T-cell (primary cell): ENCODE data around the gene PPT1. TPM values are rescaled to one million over a fixed set of nuclear protein-coding genes. Genes with fewer than 3 reads are reported as not detected.
"Not testable (repeated sequence)": the region's sequence is repeated elsewhere in the genome, so short reads cannot be mapped to it uniquely, and the experiment has no call there.

Experiments used
- ATAC-seq, 4 experiments: fragments of 200-7000 bp in 3 of 4; fragments of 150-1000 bp in 1 of 4; cut with Tn5 transposase; replicated peaks in 1 of 4; 1 replicate in 3 of 4; 2 replicates in 1 of 4; pipeline ENCODE4 v1.10.0; 2021; ENCODE audit warnings: moderate library complexity in 3 of 4, mild to moderate bottlenecking in 2 of 4, moderate number of reproducible peaks in 1 of 4
- CTCF ChIA-PET, 2 donors: fragments of 300-600 bp; sonication (Branson Sonifier 250); formaldehyde crosslinking; loops; one replicate each; lab custom pipeline; 2022; ENCODE audit warnings: antibody characterized with exemption in 2 of 2; lab: Charles Lee
- POLR2A ChIA-PET, 2 donors: fragments of 300-600 bp; sonication (Branson Sonifier 250); formaldehyde crosslinking; loops; one replicate each; lab custom pipeline; 2022; ENCODE audit warnings: antibody characterized with exemption in 2 of 2; lab: Charles Lee
- DNase-seq, 35 experiments: peaks; one replicate each; pipeline versions ENCODE4 v3.0.0 to v3.0.0-alpha.2; 2013 to 2023
- H3K27ac ChIP-seq: one replicate; pipeline ENCODE4 v1.5.1; 2013; ENCODE audit warnings: low read length
- H3K27me3 ChIP-seq, 2 experiments: replicated peaks in 1 of 2; 1 replicate in 1 of 2; 2 replicates in 1 of 2; pipeline versions ENCODE4 v1.6.1 to v1.7.0; 2013; ENCODE audit warnings: low read length in 1 of 2, mixed read lengths in 1 of 2; ENCODE audit not compliant: control insufficient read depth in 2 of 2, insufficient read depth in 2 of 2; ENCODE audit errors: extremely low read depth in 1 of 2
- H3K36me3 ChIP-seq, 2 donors: 1 replicate in 1 of 2; 2 replicates in 1 of 2; pipeline versions ENCODE4 v1.6.1 to v1.7.0; 2013; ENCODE audit warnings: low read length in 1 of 2; ENCODE audit not compliant: control insufficient read depth in 2 of 2, insufficient read depth in 1 of 2; ENCODE audit errors: extremely low read depth in 1 of 2
- H3K4me1 ChIP-seq, 2 experiments: 1 replicate in 1 of 2; 2 replicates in 1 of 2; pipeline versions ENCODE4 v1.6.1 to v1.7.0; 2013; ENCODE audit warnings: low read length in 2 of 2, mixed read lengths in 1 of 2; ENCODE audit not compliant: insufficient read depth in 2 of 2, control insufficient read depth in 1 of 2; ENCODE audit errors: extremely low read depth in 1 of 2
- H3K4me3 ChIP-seq, 2 donors: 1 replicate in 1 of 2; 2 replicates in 1 of 2; pipeline versions ENCODE4 v1.5.1 to v1.7.0; 2013; ENCODE audit warnings: mild to moderate bottlenecking in 2 of 2, low read length in 1 of 2, moderate library complexity in 1 of 2; ENCODE audit not compliant: control insufficient read depth in 1 of 2; ENCODE audit errors: extremely low read depth in 1 of 2
- H3K9me3 ChIP-seq: 2 replicates; pipeline ENCODE4 v1.7.0; 2013
- H3K27ac Mint-ChIP-seq, 2 donors: one replicate each; pipeline ENCODE4 v1.8.0; 2020 to 2021; ENCODE audit warnings: mild to moderate bottlenecking in 2 of 2, mixed read lengths in 2 of 2
- H3K27me3 Mint-ChIP-seq, 2 donors: one replicate each; pipeline ENCODE4 v1.8.0; 2021 to 2022; ENCODE audit warnings: mixed read lengths in 2 of 2
- H3K36me3 Mint-ChIP-seq: one replicate; pipeline ENCODE4 v1.8.0; 2021; ENCODE audit warnings: mixed read lengths
- H3K4me1 Mint-ChIP-seq, 3 donors: one replicate each; pipeline ENCODE4 v1.8.0; 2020 to 2022; ENCODE audit warnings: mixed read lengths in 3 of 3, mild to moderate bottlenecking in 1 of 3
- H3K4me3 Mint-ChIP-seq, 3 donors: one replicate each; pipeline ENCODE4 v1.8.0; 2020 to 2022; ENCODE audit warnings: mild to moderate bottlenecking in 3 of 3, mixed read lengths in 3 of 3, moderate library complexity in 3 of 3
- H3K9me3 Mint-ChIP-seq, 3 donors: one replicate each; pipeline ENCODE4 v1.8.0; 2020 to 2022; ENCODE audit warnings: mixed read lengths in 3 of 3
- WGBS: methylation state at CpG from one replicate; pipeline ENCODE4 v1.1.5; 2013; ENCODE audit warnings: missing lambda C conversion rate; ENCODE audit not compliant: insufficient coverage; 5-methylcytosine and 5-hydroxymethylcytosine counted together
- total RNA-seq, 35 experiments: library from RNA in 6 of 35; stranded (reverse) in 6 of 35; fragments of 120-200 nt in 1 of 35; gene quantifications; one replicate each; pipeline versions ENCODE4 v1.2.1 to v1.2.4 and lab custom pipeline; 2013 to 2026

Gene PPT1
- total RNA-seq, 5 donors from 2014 or later (not counting 1 experiment from before 2014, with no cell fraction given) = 44.4 to 72.6 (median 53.1) TPM

DNA sequence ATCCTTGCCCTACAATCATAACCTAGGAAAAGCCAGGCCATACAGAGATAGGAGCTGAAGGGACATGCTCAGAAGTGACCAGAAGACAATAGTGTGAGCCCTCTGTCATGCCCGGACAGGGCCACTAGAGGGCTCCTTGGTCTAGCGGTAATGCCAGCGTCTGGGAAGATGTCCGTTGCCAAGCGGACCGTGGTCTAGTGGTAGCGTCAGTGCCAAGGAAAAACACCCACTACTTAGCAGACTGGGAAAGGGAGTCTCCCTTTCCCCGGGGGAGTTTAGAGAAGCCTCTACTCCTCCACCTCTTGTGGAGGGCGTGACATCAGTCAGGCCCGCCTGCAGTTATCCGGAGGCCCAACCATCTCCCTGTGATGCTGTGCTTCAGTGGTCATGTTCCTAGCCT, 12.3 kb downstream of the PPT1 start:
- peaks cover 6 to 63% of the 10 kb centered on the region in 2 donors for H3K36me3 ChIP-seq
- H3K27ac ChIP-seq, H3K4me1 ChIP-seq, H3K9me3 ChIP-seq, H3K4me3 ChIP-seq, ATAC-seq, H3K27me3 Mint-ChIP-seq, H3K27ac Mint-ChIP-seq, H3K27me3 ChIP-seq, H3K9me3 Mint-ChIP-seq, POLR2A ChIA-PET: not testable (repeated sequence)
- peak in 17 of 35 experiments; percentile 5 to 43 (median 19) for DNase-seq
- CTCF ChIA-PET = interaction anchor here (1.2 to 1.5 kb wide), 2 partner anchors 60 to 253 kb away, joined by 3 to 4 read pairs; no protein-coding TSS in a partner anchor
- peaks cover 7 to 13% (median 12%) of the 10 kb centered on the region in 3 donors for H3K4me1 Mint-ChIP-seq
- peak overlapping the region in 1 of 3 donors; percentile 3 for H3K4me3 Mint-ChIP-seq
- 17% methylated on average over 5 of the region's 11 CpGs for WGBS
- H3K36me3 Mint-ChIP-seq = peaks cover 58% of the 10 kb centered on the region

DNA sequence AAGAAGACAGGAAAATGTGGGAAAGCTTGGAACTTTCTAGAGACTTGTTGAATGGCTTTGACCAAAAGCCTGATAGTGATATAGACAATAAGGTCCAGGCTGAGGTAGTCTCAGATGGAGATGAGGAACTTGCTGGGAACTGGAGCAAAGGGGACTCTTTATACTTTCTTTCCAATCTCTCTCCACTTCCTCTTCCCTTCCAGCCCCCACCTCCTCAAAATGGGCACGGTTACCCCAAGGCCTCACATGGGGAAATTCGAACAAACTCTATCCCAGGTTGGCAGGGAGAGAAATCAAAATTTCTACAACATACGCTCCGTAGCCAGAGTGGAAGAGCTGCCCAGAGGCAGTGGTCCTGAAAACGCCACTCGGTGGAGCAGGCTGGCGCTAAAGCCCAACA, 15.2 kb downstream of the PPT1 start:
- CTCF ChIA-PET = interaction anchor here in 1 of 2 donors (0.5 kb wide), 1 partner anchor 10 kb away, joined by 4 read pairs; no protein-coding TSS in a partner anchor
- peaks cover 50% of the 10 kb centered on the region for H3K36me3 Mint-ChIP-seq
- no peaks in the 10 kb centered on the region for H3K27me3 ChIP-seq
- ATAC-seq (no peak), DNase-seq (no peak)
- H3K36me3 ChIP-seq = peaks cover 0 to 50% of the 10 kb centered on the region in 2 donors
- H3K9me3 Mint-ChIP-seq = no peaks in the 10 kb centered on the region
- H3K27ac Mint-ChIP-seq = no peak overlapping the region
- H3K4me1 Mint-ChIP-seq = peaks cover 7 to 18% (median 14%) of the 10 kb centered on the region in 3 donors
- H3K4me3 ChIP-seq = no peak overlapping the region
- no peaks in the 10 kb centered on the region for H3K9me3 ChIP-seq
- H3K27ac ChIP-seq = no peak overlapping the region
- H3K4me3 Mint-ChIP-seq = no peak overlapping the region
- POLR2A ChIA-PET = no interaction called here
- no peaks in the 10 kb centered on the region for H3K4me1 ChIP-seq
- H3K27me3 Mint-ChIP-seq = no peaks in the 10 kb centered on the region
- WGBS = 70% methylated on average over 2 of the region's 7 CpGs

DNA sequence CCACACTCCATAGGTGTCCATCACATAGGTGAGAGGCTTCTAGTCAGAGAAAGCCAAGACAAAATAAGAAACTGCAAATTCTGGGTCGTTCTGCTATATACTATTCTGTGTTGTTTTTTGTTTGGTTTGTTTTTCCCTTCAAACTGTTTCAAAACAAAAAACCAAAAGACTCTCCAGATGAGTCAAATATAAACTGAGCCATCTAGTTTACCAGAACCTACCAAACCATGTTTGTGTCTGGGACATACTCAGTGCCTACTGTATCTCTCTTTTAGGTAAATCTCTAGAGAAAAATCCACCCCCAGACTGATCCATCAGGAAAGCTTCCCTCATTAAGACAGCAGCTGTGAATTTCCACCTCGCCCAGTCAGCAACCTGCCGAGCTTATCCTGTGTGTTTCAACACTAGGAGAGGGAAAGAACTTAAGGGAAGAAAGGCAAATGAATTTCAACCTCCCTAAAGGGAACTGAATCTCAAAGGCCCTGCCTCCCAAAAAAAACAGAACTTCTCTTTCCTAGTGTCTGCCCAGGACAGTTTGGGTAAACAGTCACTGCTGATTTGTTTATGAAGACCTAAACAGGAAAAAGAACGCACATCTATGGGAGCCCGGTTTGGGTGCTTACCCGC, 17.2 kb downstream of the PPT1 start:
- Mint-ChIP-seq H3K27ac (peak overlapping the region in 1 of 2 donors; percentile 55), H3K36me3 (peaks cover 39% of the 10 kb centered on the region), H3K4me1 (peaks cover 0 to 12% (median 7%) of the 10 kb centered on the region in 3 donors), H3K4me3 (no peak overlapping the region), H3K9me3 (no peaks in the 10 kb centered on the region), H3K27me3 (no peaks in the 10 kb centered on the region)
- Histone ChIP-seq H3K4me3 (no peak overlapping the region), H3K9me3 (no peaks in the 10 kb centered on the region), H3K36me3 (peaks cover under 1 to 51% of the 10 kb centered on the region in 2 donors), H3K4me1 (no peaks in the 10 kb centered on the region), H3K27me3 (no peaks in the 10 kb centered on the region), H3K27ac (no peak overlapping the region)
- ATAC-seq = no peak
- DNase-seq = no peak
- CTCF ChIA-PET = interaction anchor here (0.7 to 1.0 kb wide), 2 partner anchors 7 to 12 kb away, joined by 3 to 4 read pairs; no protein-coding TSS in a partner anchor
- POLR2A ChIA-PET = no interaction called here
- WGBS = no CpG with 5 or more reads among the region's 6 CpGs

DNA sequence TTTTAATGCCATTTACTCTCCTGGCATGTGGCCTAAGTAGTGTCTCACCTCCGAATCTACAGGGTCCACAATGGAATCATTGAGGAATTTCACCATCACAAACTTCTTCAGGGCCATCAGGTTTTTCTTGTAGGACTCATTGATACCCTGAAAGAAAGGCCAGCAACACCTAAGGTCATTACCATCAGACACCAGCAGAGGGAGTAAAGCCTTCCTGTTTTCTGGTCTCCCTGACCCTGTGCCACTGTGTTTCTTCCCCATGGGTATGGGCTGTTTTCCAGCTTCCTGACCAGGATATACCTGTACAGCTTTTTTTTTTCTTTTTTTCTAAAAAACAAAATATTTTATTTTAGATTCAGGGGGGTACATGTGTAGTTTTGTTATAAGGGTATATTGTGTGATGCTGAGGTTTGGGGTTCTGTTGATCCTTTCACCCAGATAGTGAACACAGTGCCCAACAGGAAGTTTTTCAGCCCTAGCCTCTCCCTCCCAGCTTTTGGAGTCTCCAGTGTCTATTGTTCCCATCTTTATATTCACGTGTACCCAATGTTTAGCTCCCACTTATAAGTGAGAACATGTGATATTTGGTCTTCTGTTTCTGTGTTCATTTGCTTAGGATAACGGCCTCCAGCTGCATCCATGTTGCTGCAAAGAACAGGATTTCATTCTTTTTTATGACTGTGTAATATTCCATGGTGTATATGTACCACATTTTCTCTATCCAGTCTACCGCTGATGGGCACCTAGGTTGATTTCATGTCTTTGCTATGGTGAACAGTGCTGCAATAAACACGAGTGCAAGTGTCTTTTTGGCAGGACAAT, 18.3 kb downstream of the PPT1 start:
- ChIA-PET CTCF (interaction anchor here (0.6 to 1.5 kb wide), 13 partner anchors 8 to 327 kb away, joined by 3 to 7 read pairs (median 3); no protein-coding TSS in a partner anchor), POLR2A (interaction anchor here (0.6 kb wide), 2 partner anchors 110 to 256 kb away, joined by 3 to 8 read pairs; no protein-coding TSS in a partner anchor)
- 63% methylated on average over 2 of the region's 5 CpGs for WGBS
- no peak overlapping the region for H3K27ac ChIP-seq
- H3K36me3 Mint-ChIP-seq = peaks cover 35% of the 10 kb centered on the region
- H3K9me3 ChIP-seq = no peaks in the 10 kb centered on the region
- no peaks in the 10 kb centered on the region for H3K9me3 Mint-ChIP-seq
- H3K27me3 Mint-ChIP-seq = no peaks in the 10 kb centered on the region
- peak in 26 of 35 experiments; percentile 7 to 79 (median 32) for DNase-seq
- H3K27me3 ChIP-seq = no peaks in the 10 kb centered on the region
- peak; percentile 64 to 80 (median 70) for ATAC-seq
- H3K4me3 Mint-ChIP-seq = no peak overlapping the region
- peaks cover 6 to 15% (median 9%) of the 10 kb centered on the region in 3 donors for H3K4me1 Mint-ChIP-seq
- H3K4me3 ChIP-seq = no peak overlapping the region
- H3K27ac Mint-ChIP-seq = peak overlapping the region; percentile 48 to 71
- peaks cover 0 to 3% of the 10 kb centered on the region in 2 experiments for H3K4me1 ChIP-seq
- peaks cover 6 to 52% of the 10 kb centered on the region in 2 donors for H3K36me3 ChIP-seq

DNA sequence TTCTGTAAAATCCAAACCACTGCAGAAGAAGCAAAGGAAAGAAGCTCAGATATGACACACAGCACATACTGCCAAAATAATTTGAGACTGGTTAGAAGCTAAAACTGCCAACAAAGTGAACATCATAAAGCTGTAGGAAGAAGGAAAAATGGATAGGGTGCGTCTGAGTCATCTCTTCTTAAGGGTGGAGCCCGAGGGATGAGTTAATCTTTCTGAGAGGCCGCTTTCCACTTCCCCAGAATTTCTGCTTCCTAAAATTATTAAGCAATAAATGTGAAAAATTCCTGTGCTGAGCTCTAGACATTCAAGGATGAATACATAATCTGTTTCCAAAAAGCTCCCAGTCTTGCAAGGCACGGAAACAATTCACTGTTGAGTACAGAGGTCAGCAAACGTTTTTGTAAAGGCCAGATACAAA, 20.1 kb downstream of the PPT1 start:
- H3K4me3 Mint-ChIP-seq = no peak overlapping the region
- H3K4me1 ChIP-seq = peaks cover 0 to 11% of the 10 kb centered on the region in 2 experiments
- no peak overlapping the region for H3K27ac ChIP-seq
- ChIA-PET POLR2A (interaction anchor here in 1 of 2 donors (0.7 kb wide), 1 partner anchor 20 kb away, joined by 3 read pairs; no protein-coding TSS in a partner anchor), CTCF (interaction anchor here (0.5 to 1.5 kb wide), 3 partner anchors 11 to 382 kb away, joined by 3 to 4 read pairs (median 3); no protein-coding TSS in a partner anchor)
- H3K27ac Mint-ChIP-seq = peak overlapping the region; percentile 19 to 35
- H3K27me3 ChIP-seq = no peaks in the 10 kb centered on the region
- no peak for ATAC-seq
- WGBS = no CpG with 5 or more reads among the region's 5 CpGs
- H3K9me3 ChIP-seq = no peaks in the 10 kb centered on the region
- peaks cover 13 to 27% (median 15%) of the 10 kb centered on the region in 3 donors for H3K4me1 Mint-ChIP-seq
- no peak for DNase-seq
- H3K27me3 Mint-ChIP-seq = no peaks in the 10 kb centered on the region
- H3K36me3 ChIP-seq = peaks cover 11 to 54% of the 10 kb centered on the region in 2 donors
- H3K4me3 ChIP-seq = no peak overlapping the region
- H3K36me3 Mint-ChIP-seq = peaks cover 41% of the 10 kb centered on the region
- H3K9me3 Mint-ChIP-seq = no peaks in the 10 kb centered on the region

DNA sequence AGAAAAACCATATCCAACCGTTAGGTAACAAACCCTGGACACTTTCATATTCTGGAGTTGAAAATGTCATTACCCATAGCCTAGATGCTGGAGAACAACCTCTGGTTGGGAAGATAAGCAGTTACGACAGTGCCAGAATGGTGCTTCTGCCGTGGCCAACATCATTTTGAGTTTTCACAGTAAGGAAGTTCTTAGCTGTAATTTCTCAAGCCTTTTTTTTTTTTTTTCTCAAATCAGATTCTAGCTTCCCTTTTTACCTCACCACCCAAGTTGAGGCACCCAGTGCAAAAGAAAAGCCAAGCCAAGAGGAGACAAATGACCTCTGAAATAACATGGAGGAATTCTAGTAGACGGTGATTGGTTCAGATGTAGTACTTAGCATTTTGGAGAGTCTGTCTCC, 21.8 kb downstream of the PPT1 start:
- Histone ChIP-seq H3K9me3 (no peaks in the 10 kb centered on the region), H3K4me1 (peaks cover 0 to 11% of the 10 kb centered on the region in 2 experiments), H3K4me3 (no peak overlapping the region), H3K27ac (no peak overlapping the region), H3K36me3 (peaks cover 11 to 68% of the 10 kb centered on the region in 2 donors), H3K27me3 (no peaks in the 10 kb centered on the region)
- Mint-ChIP-seq H3K4me1 (peaks cover 13 to 26% (median 20%) of the 10 kb centered on the region in 3 donors), H3K27ac (peak overlapping the region in 1 of 2 donors; percentile 71), H3K9me3 (no peaks in the 10 kb centered on the region), H3K4me3 (no peak overlapping the region), H3K27me3 (no peaks in the 10 kb centered on the region), H3K36me3 (peaks cover 44% of the 10 kb centered on the region)
- WGBS = no CpG with 5 or more reads among the region's 4 CpGs
- ATAC-seq = no peak
- CTCF ChIA-PET = interaction anchor here (0.6 to 1.8 kb wide), 5 partner anchors 11 to 277 kb away, joined by 3 to 4 read pairs (median 3); no protein-coding TSS in a partner anchor
- POLR2A ChIA-PET = interaction anchor here in 1 of 2 donors (0.7 kb wide), 1 partner anchor 628 kb away, joined by 5 read pairs; no protein-coding TSS in a partner anchor
- DNase-seq = no peak
